Stimulated activated CD4-positive, alpha-beta T cell treated with anti-CD3 and anti-CD28 coated beads, Interleukin-1b, Interleukin-23, amount 100 ng/mL, for 1 hour (primary cell): ENCODE data around the gene CLMN.
"Not testable (repeated sequence)": the region's sequence is repeated elsewhere in the genome, so short reads cannot be mapped to it uniquely, and the experiment has no call there.

ENCODE experiments used
- DNase-seq, 2 donors: peaks; one replicate each; pipeline ENCODE4 v3.0.0-alpha.2; 2020; ENCODE audit warnings: low read depth in 2 of 2

CLMN gene

DNA sequence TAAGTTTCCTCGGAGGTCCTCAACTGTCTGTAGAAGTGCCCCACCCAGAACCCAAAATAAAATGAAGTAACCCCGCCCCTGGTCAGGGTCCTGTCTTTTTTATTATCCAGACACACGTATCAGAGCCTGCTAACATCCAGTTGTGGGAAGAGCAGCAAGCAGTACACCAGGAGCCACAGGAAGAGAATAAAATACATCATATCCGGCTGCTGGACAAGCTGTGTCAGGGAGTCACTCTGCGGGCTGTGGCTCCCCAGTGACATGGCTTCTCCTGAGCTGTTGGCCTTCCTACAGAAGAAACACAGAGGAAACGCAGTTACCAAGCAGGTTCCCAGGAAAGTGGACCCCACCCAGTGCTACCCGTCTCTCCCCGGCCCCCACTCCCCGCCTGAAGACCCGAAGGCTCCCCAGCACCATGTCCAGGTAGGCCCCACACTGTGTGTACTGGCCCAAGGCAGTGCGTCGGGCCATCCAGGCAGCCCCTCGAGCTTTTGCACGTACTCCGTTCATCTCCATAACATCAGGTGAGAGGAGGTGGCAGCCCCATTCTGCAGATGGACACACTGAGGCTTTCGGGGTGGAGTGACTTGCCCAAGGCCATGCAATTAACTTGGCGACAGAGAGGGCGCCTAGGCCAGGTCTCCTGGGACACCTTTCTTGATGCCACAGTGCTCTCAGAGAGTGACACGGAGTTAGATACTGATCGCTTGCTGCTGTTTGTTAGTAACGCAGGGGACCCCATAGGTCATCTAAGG lies 128.1 kb downstream of the CLMN start:
- DNase-seq = no peak

GRCh38 chr14:95190857-95191256 lies 128.9 kb downstream of the CLMN start:
- no peak for DNase-seq

- DNase-seq = no peak
These were observed 129.3 kb downstream of the CLMN start for GRCh38 chr14:95190346-95190840.

DNA sequence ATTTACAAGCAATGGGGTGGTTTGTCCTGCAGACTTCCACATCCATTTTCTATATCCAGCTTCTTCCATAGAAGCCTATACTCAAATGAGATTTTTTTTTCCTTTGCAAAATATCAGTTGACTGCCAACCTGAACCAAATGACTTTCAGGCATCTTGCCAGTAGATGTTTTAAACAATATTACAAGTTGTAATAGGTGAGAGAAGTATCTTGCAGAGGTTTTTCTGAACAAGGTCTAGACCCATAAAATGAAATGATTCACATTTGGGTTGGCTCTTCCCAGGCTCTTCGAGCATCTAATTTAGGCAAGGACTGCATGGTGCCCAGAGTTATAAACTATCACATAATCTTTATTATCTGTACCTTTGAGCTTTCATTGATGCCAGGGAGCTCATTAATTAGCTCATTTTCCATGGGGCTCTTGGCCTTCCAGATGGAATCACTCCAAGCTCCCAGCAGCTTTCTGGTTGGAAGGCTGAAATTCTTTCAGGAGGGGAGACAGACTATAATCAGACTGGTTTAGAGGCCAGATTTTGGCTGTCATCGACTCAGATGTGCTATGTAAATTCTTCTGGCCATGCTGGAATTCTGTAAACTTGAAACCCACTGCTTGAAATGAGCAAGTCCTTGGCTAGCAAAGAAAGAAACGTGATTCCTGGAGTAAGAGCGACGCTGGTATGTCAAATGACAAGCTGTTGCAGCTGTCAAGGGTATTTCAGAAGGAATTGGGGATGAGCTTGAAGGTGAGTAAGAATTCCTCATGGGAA lies 130.2 kb downstream of the CLMN start:
- DNase-seq = no peak

DNA sequence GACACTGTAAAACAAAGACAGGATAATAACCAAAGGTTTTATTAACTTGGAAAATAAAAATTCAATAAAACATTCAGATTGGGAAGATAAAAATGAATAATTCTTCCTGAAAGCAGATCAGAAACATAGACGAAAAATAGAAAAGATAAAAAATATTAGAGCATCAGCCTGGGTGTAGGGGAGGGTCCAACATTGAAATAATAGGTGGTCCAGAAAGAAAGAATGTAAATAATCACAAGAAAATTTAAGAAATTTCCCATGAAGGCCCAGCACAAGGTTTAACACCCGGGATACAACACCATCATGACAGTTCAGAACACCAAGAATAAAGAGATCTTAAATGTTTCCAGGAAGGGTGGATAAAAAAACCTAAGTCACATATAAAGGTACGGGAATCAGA lies 131.3 kb downstream of the CLMN start:
- DNase-seq = no peak

DNA sequence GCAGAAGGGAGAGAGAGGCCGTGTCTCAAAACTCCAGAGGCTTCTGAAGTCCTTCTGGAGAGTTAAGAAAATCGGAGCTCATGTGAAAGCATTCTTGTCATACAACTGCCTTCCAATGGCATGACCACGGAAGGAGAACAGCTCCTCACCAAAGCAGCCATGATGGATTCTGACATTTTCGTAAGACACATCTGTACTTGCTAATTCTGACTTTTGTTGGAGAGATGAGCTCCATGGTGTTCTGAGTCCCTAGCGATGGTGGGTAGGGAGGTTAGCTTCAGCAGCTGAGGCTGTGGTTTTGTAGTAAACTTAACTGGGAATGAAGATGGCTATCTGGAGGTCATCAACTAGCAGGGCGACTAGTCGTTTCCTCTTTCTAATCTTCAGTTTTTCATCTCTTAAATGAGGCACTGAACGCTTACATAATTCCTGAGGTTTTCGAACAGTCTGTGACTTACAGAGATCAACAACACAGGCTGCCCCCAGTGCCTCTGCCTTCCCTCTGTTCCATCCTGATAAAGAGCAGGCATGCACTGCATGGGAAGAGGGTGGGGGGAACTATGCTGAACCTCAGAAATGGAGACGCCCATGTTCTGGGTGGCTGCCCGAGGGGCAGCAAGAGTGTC lies 133.8 kb downstream of the CLMN start:
- no peak for DNase-seq

GRCh38 chr14:95185033-95185766 lies 134.5 kb downstream of the CLMN start:
- DNase-seq = no peak

GRCh38 chr14:95184413-95184790 lies 135.3 kb downstream of the CLMN start:
- no peak for DNase-seq

DNA sequence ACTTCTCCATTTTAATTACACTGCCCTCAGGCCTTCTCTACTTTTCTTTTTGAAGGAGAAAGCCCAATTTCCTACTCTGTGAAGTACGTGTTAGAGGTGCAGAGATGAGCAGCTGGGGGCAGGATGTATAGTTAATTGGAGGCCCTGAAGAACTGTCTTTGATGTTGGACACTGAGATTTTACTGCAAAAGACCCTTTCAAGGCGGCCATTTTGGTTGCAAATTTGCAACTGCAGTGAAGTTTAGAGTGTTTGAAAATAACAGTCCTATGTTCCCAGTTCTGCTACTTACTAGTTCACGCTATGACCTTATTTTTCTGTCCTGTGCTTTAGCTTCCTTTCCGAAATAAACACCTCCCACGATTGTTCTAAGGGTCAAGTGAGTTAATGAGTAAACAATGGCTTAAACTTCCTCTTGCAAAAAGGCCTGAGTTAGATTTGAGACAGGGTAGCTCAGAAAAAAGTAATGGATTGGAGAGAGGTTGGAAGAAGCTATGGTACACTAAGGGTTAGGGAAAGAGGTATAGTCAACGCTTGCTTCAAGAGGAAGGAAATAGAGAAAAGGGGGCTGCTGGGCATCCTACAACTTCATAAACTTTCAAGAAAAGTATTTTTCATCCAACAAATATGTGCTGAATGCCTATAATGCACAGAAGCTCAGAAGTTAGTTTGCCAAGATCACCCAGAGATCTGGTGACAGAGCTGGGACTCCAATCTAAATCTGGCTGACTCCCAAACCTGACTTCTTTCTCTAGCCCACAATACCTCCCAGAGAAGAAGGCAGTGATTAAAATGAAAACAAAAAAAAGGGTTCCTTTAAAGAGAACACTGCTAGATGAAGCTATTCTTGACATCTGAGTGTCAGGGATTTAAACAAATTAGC lies 135.9 kb downstream of the CLMN start:
- no peak for DNase-seq

DNA sequence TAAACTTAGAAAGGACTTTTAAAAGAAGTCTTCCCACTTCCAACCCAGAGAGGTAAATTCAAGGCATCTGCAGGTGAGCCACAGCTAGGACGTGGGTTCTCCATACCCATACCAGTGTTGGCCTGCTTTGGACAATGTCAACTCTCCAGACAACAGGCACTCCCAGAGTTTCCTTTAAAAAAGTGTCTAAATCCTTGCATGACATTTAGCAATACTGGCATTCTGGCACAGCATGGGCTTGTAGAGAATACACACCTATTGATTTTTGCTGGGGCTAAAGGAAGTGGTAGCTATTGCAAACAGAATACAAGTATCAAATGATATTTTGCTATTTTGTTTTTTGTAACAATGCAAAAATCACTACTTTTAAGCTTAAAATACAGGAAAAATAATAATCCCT lies 136.6 kb downstream of the CLMN start:
- no peak for DNase-seq

DNA sequence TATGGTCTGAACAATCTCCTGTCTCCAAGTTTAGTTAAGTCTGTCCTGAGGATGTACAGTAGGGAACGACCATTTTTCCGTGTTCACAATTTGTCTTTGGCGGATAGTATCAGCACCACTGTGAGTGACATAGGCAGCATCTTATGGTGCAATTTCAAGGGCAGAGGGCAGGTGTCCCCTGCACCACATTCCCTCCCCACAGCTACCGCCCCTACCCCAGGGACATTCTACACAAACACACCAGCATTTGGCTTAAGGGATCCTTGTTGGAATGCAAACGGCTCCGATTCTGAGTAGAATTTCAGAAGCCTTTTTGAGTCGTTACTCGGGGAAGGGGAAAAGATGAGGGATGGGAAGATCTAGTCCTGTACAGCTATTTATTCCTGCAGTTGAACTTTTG lies 137.3 kb downstream of the CLMN start:
- DNase-seq = no peak

GRCh38 chr14:95180966-95181741 lies 138.6 kb downstream of the CLMN start:
- DNase-seq = no peak

DNA sequence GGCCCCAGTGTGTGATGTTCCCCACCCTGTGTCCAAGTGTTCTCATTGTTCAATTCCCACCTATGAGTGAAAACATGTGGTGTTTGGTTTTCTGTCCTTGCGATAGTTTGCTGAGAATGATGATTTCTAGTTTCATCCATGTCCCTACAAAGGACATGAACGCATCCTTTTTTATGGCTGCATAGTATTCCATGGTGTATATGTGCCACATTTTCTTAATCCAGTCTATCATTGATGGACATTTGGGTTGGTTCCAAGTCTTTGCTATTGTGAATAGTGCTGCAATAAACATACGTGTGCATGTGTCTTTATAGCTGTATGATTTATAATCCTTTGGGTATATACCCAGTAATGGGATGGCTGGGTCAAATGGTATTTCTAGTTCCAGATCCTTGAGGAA lies 144.0 kb downstream of the CLMN start:
- DNase-seq = not testable (repeated sequence)

DNA sequence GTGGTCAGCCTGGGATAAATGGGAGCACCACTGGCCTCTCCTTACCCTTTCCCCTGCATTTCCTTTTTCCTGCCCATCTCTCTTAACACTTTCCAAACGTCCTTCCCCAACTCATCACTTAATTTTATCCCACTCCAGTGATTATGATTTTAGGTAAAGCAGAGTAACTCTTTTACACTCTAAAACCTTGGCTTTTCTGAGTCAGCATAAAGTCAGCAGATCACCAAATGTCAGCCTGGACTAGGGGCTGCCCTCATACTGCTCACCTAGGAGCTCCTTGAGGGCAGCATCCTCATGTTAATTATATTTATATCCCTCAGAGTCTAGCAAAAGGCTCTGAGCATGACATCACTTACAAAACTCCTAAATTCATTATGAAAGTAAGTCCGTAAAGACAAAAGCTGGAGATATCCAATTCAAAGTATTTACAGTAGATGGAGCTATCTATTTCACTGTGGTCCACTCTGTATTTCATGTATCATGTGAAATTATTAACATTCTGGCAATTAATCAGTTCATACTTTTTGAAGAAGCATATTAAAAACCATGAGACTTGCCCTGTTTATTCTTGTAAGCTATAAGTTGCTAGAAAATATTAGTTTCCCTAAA lies 145.4 kb downstream of the CLMN start:
- no peak for DNase-seq

- no peak for DNase-seq
These were observed 146.2 kb downstream of the CLMN start for GRCh38 chr14:95173518-95173917.

GRCh38 chr14:95167177-95167576 lies 152.5 kb downstream of the CLMN start:
- DNase-seq = no peak

GRCh38 chr14:95165517-95165916 lies 154.2 kb downstream of the CLMN start:
- DNase-seq = no peak

- no peak for DNase-seq
These were observed 155.2 kb downstream of the CLMN start for GRCh38 chr14:95164506-95164905.

GRCh38 chr14:95163666-95164065 lies 156.0 kb downstream of the CLMN start:
- DNase-seq = no peak

DNA sequence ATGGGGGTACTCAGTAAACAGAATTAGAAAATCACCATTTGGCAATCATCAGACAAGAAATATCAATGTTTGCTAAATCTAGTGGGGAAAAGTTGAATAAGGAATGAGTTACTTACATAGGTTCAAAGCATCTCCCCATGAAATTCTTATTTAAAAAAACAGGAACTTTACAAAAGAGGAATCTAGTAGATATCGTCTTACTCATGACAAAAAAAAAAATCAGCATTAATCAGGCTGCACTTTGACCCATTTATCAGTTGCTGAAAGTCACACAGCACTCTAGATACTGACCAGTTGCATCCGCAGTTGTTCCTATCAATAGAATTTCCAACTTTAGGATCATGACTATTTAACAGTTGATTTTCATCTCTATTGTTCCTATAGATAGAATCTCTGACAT lies 156.6 kb downstream of the CLMN start:
- DNase-seq = no peak
